HG02763 (cell line): ENCODE measurements around the gene PNMA6A.
"Not testable (repeated sequence)": the region's sequence is repeated elsewhere in the genome, so short reads cannot be mapped to it uniquely, and the experiment has no call there.

ENCODE experiments used
- ATAC-seq: cut with Tn5 transposase; IDR thresholded peaks from one replicate; pipeline ENCODE4 v1.9.1; 2021; ENCODE audit warnings: mild to moderate bottlenecking, moderate library complexity; ENCODE audit not compliant: unreplicated experiment

Gene PNMA6A

GRCh38 chrX:153071909-153072583 lies at the start of gene PNMA6A:
PNMA6A (plus strand) TSS chrX:153072454; CDS start chrX:153073063, 609 bp downstream.
- not testable (repeated sequence) for ATAC-seq

- not testable (repeated sequence) for ATAC-seq
These were observed 45.8 kb upstream of the PNMA6A start for GRCh38 chrX:153026501-153026900.

- ATAC-seq, result not testable (repeated sequence)
These were observed 43.8 kb upstream of the PNMA6A start for GRCh38 chrX:153028487-153028886.

- ATAC-seq, result no peak
These were observed 43.1 kb upstream of the PNMA6A start for GRCh38 chrX:153029162-153029561.

- no peak for ATAC-seq
These were observed 42.4 kb upstream of the PNMA6A start for GRCh38 chrX:153029875-153030274.

GRCh38 chrX:153030801-153031200 lies 41.5 kb upstream of the PNMA6A start:
- ATAC-seq, result no peak

- ATAC-seq, result peak; percentile 59
These were observed 39.7 kb upstream of the PNMA6A start for GRCh38 chrX:153032397-153033118.

GRCh38 chrX:153049093-153049492 lies 23.2 kb upstream of the PNMA6A start:
- ATAC-seq, result no peak

- no peak for ATAC-seq
These were observed 19.7 kb upstream of the PNMA6A start for GRCh38 chrX:153052534-153052933.

- no peak for ATAC-seq
These were observed 16.1 kb upstream of the PNMA6A start, which contains the start of gene PNMA3 for GRCh38 chrX:153055871-153056749. PNMA3 (plus strand) TSS chrX:153056470; CDS start chrX:153057056, 586 bp downstream.

GRCh38 chrX:153057281-153057680 lies 15.0 kb upstream of the PNMA6A start:
- no peak for ATAC-seq

GRCh38 chrX:153059191-153060094 lies 12.8 kb upstream of the PNMA6A start:
- ATAC-seq, result no peak

GRCh38 chrX:153060095-153060445 lies 12.2 kb upstream of the PNMA6A start:
- no peak for ATAC-seq

- ATAC-seq, result no peak
These were observed 10.5 kb upstream of the PNMA6A start for GRCh38 chrX:153061732-153062131.

- no peak for ATAC-seq
These were observed 8.9 kb upstream of the PNMA6A start for GRCh38 chrX:153063315-153063714.

GRCh38 chrX:153064061-153064460 lies 8.2 kb upstream of the PNMA6A start:
- ATAC-seq, result no peak

- no peak for ATAC-seq
These were observed 6.9 kb upstream of the PNMA6A start for GRCh38 chrX:153065389-153065788.

GRCh38 chrX:153066402-153066801 lies 5.9 kb upstream of the PNMA6A start:
- not testable (repeated sequence) for ATAC-seq

- not testable (repeated sequence) for ATAC-seq
These were observed 1.1 kb downstream of the PNMA6A start for GRCh38 chrX:153073331-153073730.

- ATAC-seq, result no peak
These were observed 2.1 kb downstream of the PNMA6A start for GRCh38 chrX:153074262-153074899.
